HCT116 (cell line): ENCODE results near the gene BSCL2. TPM values are rescaled to one million over a fixed set of nuclear protein-coding genes. Genes with fewer than 3 reads are reported as not detected.

Experiments used
- ATAC-seq: fragments of 200-7000 bp; cut with Tn5 transposase; 2 replicates; pipeline ENCODE4 v1.9.1; 2020; ENCODE audit warnings: mild to moderate bottlenecking, moderate library complexity
- BruUV-seq: library from RNA; stranded (reverse); fragments of 400-500 nt; replicated peaks from 2 replicates; lab custom pipeline; 2021; lab: Mats Ljungman, UMichigan
- CTCF ChIA-PET: fragments of 300-600 bp; sonication (Branson Sonifier 250); formaldehyde crosslinking; loops from one replicate; lab custom pipeline; 2021; ENCODE audit warnings: antibody characterized with exemption; lab: Charles Lee
- POLR2A ChIA-PET: fragments of 300-600, 350-600 bp; sonication (Branson Sonifier 250); formaldehyde crosslinking; loops from one replicate; lab custom pipeline; 2021; ENCODE audit warnings: antibody characterized with exemption; lab: Charles Lee
- RAD21 ChIA-PET, 2 experiments: fragments of 300-600 bp; sonication (Branson Sonifier 250); formaldehyde crosslinking; loops; one replicate each; lab custom pipeline; 2023; ENCODE audit warnings: low total read pairs in 2 of 2; ENCODE audit not compliant: uncharacterized antibody in 2 of 2, unreplicated experiment in 2 of 2, low non-redundant PET in 1 of 2; lab: Charles Lee
- DNase-seq: peaks from one replicate; pipeline ENCODE4 v3.0.0-alpha.2; 2010; ENCODE audit warnings: low read depth, low spot score
- H2AFZ ChIP-seq: fragments of 200-600 bp; shearing (Covaris generic), sonication (generic); 2 replicates; pipeline ENCODE4 v1.6.1; 2017; ENCODE audit warnings: low read depth, mixed run types, mixed read lengths, antibody characterized with exemption, low read length; ENCODE audit not compliant: poor library complexity, severe bottlenecking
- H3K27ac ChIP-seq: 2 replicates; pipeline ENCODE4 v1.5.1; 2012; ENCODE audit warnings: low read depth, low read length
- H3K27me3 ChIP-seq: fragments of 200-600 bp; sonication (generic); 2 replicates; pipeline ENCODE4 v1.6.1; 2016; ENCODE audit warnings: mixed run types, low read length, mixed read lengths; ENCODE audit not compliant: insufficient read depth
- H3K36me3 ChIP-seq, 2 experiments: fragments of 200-500 bp in 1 of 2; fragments of 200-600 bp in 1 of 2; sonication (Bioruptor generic) in 1 of 2; sonication (generic) in 1 of 2; 2 replicates each; pipeline versions ENCODE4 v1.5.1 to v1.6.1; 2014 to 2016; ENCODE audit warnings: low read length in 2 of 2, inconsistent platforms in 1 of 2, mixed read lengths in 1 of 2, mixed run types in 1 of 2; ENCODE audit not compliant: insufficient read depth in 2 of 2, control insufficient read depth in 1 of 2
- H3K4me1 ChIP-seq, 2 experiments: fragments of 200-600 bp in 1 of 2; sonication (generic) in 1 of 2; 2 replicates each; pipeline versions ENCODE4 v1.5.1 to v1.6.1; 2012 to 2017; ENCODE audit warnings: low read length in 2 of 2, inconsistent platforms in 1 of 2, mild to moderate bottlenecking in 1 of 2, mixed read lengths in 1 of 2, mixed run types in 1 of 2, moderate library complexity in 1 of 2; ENCODE audit not compliant: insufficient read depth in 2 of 2, control insufficient read depth in 1 of 2
- H3K4me2 ChIP-seq: fragments of 200-600 bp; sonication (generic); 2 replicates; pipeline ENCODE4 v1.6.1; 2017; ENCODE audit warnings: mixed run types, low read length, mixed read lengths
- H3K4me3 ChIP-seq, 2 experiments: fragments of 200-600 bp in 1 of 2; sonication (generic) in 1 of 2; replicated peaks in 1 of 2; 2 replicates each; pipeline ENCODE4 v1.5.1; 2011 to 2016; ENCODE audit warnings: low read length in 2 of 2, control low read depth in 1 of 2, low read depth in 1 of 2, mild to moderate bottlenecking in 1 of 2, mixed read lengths in 1 of 2, mixed run types in 1 of 2
- H3K79me2 ChIP-seq: fragments of 200-600 bp; sonication (generic); 2 replicates; pipeline ENCODE4 v1.6.1; 2017; ENCODE audit warnings: mild to moderate bottlenecking, mixed run types, low read length, moderate library complexity, mixed read lengths; ENCODE audit not compliant: insufficient read depth
- H3K9ac ChIP-seq: fragments of 200-600 bp; sonication (generic); 2 replicates; pipeline ENCODE4 v1.6.1; 2016; ENCODE audit warnings: low read length, mixed read lengths
- H3K9me2 ChIP-seq: fragments of 200-600 bp; sonication (generic), shearing (Covaris generic); 2 replicates; pipeline ENCODE4 v1.6.1; 2017; ENCODE audit warnings: mixed run types, mild to moderate bottlenecking, moderate library complexity; ENCODE audit not compliant: insufficient read depth
- H3K9me3 ChIP-seq, 2 experiments: fragments of 200-500 bp in 1 of 2; fragments of 200-600 bp in 1 of 2; sonication (Bioruptor generic) in 1 of 2; sonication (generic) in 1 of 2; 2 replicates each; pipeline ENCODE4 v1.6.1; 2014 to 2017; ENCODE audit warnings: low read length in 2 of 2, mixed read lengths in 2 of 2, inconsistent platforms in 1 of 2, low read depth in 1 of 2, mild to moderate bottlenecking in 1 of 2, mixed run types in 1 of 2, moderate library complexity in 1 of 2; ENCODE audit not compliant: control insufficient read depth in 1 of 2, insufficient read depth in 1 of 2
- H4K20me1 ChIP-seq: fragments of 200-600 bp; sonication (generic), shearing (Covaris generic); 2 replicates; pipeline ENCODE4 v1.6.1; 2017; ENCODE audit warnings: mixed run types, mild to moderate bottlenecking, moderate library complexity; ENCODE audit not compliant: insufficient read depth
- CBX3 ChIP-seq: IDR thresholded peaks from 2 replicates; pipeline ENCODE4 v1.6.1; 2012; ENCODE audit warnings: low read depth
- CEBPB ChIP-seq: IDR thresholded peaks from 2 replicates; pipeline ENCODE4 v1.6.1; 2012; ENCODE audit warnings: low read depth
- CTCF ChIP-seq, 3 experiments: fragments of 200-600 bp in 1 of 3; sonication (generic) in 1 of 3; IDR thresholded peaks in 2 of 3; conservative IDR thresholded peaks in 1 of 3; 2 replicates each; pipeline ENCODE4 v1.5.1; 2012 to 2017; ENCODE audit warnings: low read depth in 2 of 3, low read length in 2 of 3, antibody characterized with exemption in 1 of 3, borderline replicate concordance in 1 of 3, control low read depth in 1 of 3, mild to moderate bottlenecking in 1 of 3, mixed read lengths in 1 of 3, mixed run types in 1 of 3, moderate library complexity in 1 of 3; ENCODE audit not compliant: insufficient read depth in 1 of 3
- EGR1 ChIP-seq: IDR thresholded peaks from 2 replicates; pipeline ENCODE4 v1.6.1; 2012; ENCODE audit warnings: low read depth
- POLR2AphosphoS5 ChIP-seq: IDR thresholded peaks from 2 replicates; pipeline ENCODE4 v1.6.1; 2011; ENCODE audit warnings: mild to moderate bottlenecking, low read depth, low read length, moderate library complexity
- RAD21 ChIP-seq: IDR thresholded peaks from 2 replicates; pipeline ENCODE4 v1.6.1; 2012; ENCODE audit warnings: low read depth, mild to moderate bottlenecking
- TCF7L2 ChIP-seq: IDR thresholded peaks from 2 replicates; pipeline ENCODE4 v1.7.0; 2011; ENCODE audit warnings: borderline replicate concordance, inconsistent platforms; ENCODE audit not compliant: insufficient read depth, insufficient read length; ENCODE audit errors: extremely low read depth
- YY1 ChIP-seq: IDR thresholded peaks from 2 replicates; pipeline ENCODE4 v1.6.1; 2011; ENCODE audit warnings: low read length, low read depth, moderate library complexity, mild to moderate bottlenecking; ENCODE audit not compliant: insufficient replicate concordance; ENCODE audit errors: extremely low read depth
- ZBTB33 ChIP-seq: IDR thresholded peaks from 2 replicates; pipeline ENCODE4 v1.6.1; 2011; ENCODE audit warnings: mild to moderate bottlenecking, low read length, moderate library complexity; ENCODE audit not compliant: insufficient replicate concordance; ENCODE audit errors: extremely low read depth
- ZFX ChIP-seq: fragments of 450-650 bp; IDR thresholded peaks from 2 replicates; pipeline ENCODE4 v1.6.1; 2017
- ZNF274 ChIP-seq: fragments of 200-500 bp; sonication (Bioruptor generic); IDR thresholded peaks from 2 replicates; pipeline ENCODE4 v1.6.1; 2014; ENCODE audit warnings: mild to moderate bottlenecking, low read depth, low read length, inconsistent platforms
- intact Hi-C: fragments of 100-400 bp; cut with micrococcal nuclease; formaldehyde crosslinking; loops from 2 replicates; pipeline ENCODE4 v1.10.0; 2022
- total RNA-seq: library from RNA; stranded (reverse); gene quantifications from one replicate; pipeline ENCODE4 v1.2.1, GENCODE V29; 2021; ENCODE audit not compliant: unreplicated experiment
- TF ChIP-seq, protein P1 (sequence below): IDR thresholded peaks from 2 replicates; pipeline ENCODE4 v1.6.1; 2012; ENCODE audit warnings: low read depth

The BSCL2 gene
- total RNA-seq, 1 experiment from 2014 or later: 62.0 TPM

GRCh38 chr11:62673196-62673525 is 34.1 kb downstream of the BSCL2 start:
- ChIA-PET CTCF (no interaction called here), POLR2A (interaction anchor here (1.3 to 4.3 kb wide), 3 partner anchors 8 to 168 kb away, joined by 4 to 21 read pairs (median 21); partner anchors contain the start of genes C11orf98, CSKMT and HNRNPUL2), RAD21 (no interaction called here)
- peak overlapping the region; percentile 96 to 97 for H3K4me3 ChIP-seq
- peaks cover 6 to 11% of the 10 kb centered on the region in 2 experiments; a peak in 3 of 4 replicates for H3K36me3 ChIP-seq
- no peak overlapping the region for H2AFZ ChIP-seq
- no peaks in the 10 kb centered on the region for H3K9me3 ChIP-seq
- no peaks in the 10 kb centered on the region for H3K27me3 ChIP-seq
- H3K4me1 ChIP-seq: peaks cover 31 to 58% of the 10 kb centered on the region in 2 experiments
- H3K79me2 ChIP-seq: peaks cover 79% of the 10 kb centered on the region
- intact Hi-C loops: loop anchor here (5.0 to 10.0 kb wide), 3 partner anchors 81 to 114 kb away; partner anchors contain the start of genes POLR2G, TMEM179B and TUT1
- H3K9me2 ChIP-seq: no peaks in the 10 kb centered on the region
- TF ChIP-seq RAD21 (no peak), TCF7L2 (no peak), ZBTB33 (no peak), POLR2AphosphoS5 (no peak), CBX3 (no peak), YY1 (no peak), CEBPB (no peak), CTCF (IDR thresholded peaks at IDR 0.05 in 2 of 3, conservative IDR thresholded peaks at IDR 0.05 in 1 of 3; ENCODE audit: borderline replicate concordance in 1 of 3, insufficient read depth in 1 of 3, low read depth in 2 of 3, low read length in 2 of 3) (no peak), EGR1 (no peak), ZNF274 (no peak), ZFX (no peak)
- TF ChIP-seq, protein P1, sequence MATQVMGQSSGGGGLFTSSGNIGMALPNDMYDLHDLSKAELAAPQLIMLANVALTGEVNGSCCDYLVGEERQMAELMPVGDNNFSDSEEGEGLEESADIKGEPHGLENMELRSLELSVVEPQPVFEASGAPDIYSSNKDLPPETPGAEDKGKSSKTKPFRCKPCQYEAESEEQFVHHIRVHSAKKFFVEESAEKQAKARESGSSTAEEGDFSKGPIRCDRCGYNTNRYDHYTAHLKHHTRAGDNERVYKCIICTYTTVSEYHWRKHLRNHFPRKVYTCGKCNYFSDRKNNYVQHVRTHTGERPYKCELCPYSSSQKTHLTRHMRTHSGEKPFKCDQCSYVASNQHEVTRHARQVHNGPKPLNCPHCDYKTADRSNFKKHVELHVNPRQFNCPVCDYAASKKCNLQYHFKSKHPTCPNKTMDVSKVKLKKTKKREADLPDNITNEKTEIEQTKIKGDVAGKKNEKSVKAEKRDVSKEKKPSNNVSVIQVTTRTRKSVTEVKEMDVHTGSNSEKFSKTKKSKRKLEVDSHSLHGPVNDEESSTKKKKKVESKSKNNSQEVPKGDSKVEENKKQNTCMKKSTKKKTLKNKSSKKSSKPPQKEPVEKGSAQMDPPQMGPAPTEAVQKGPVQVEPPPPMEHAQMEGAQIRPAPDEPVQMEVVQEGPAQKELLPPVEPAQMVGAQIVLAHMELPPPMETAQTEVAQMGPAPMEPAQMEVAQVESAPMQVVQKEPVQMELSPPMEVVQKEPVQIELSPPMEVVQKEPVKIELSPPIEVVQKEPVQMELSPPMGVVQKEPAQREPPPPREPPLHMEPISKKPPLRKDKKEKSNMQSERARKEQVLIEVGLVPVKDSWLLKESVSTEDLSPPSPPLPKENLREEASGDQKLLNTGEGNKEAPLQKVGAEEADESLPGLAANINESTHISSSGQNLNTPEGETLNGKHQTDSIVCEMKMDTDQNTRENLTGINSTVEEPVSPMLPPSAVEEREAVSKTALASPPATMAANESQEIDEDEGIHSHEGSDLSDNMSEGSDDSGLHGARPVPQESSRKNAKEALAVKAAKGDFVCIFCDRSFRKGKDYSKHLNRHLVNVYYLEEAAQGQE: no peak
- peak overlapping the region; percentile 95 for H3K4me2 ChIP-seq
- BruUV-seq: no TSS peak
- ATAC-seq (no peak), DNase-seq (no peak)
- peak overlapping the region; percentile 100 for H3K9ac ChIP-seq
- H4K20me1 ChIP-seq: no peaks in the 10 kb centered on the region
- peak overlapping the region; percentile 98 for H3K27ac ChIP-seq
